Left ventricle myocardium superior (tissue), 1 donor: ENCODE results near the gene LAMA3. TPM values are rescaled to one million over a fixed set of nuclear protein-coding genes. Genes with fewer than 3 reads are reported as not detected.

ENCODE experiments used
- ATAC-seq: fragments of 200-7000 bp; cut with Tn5 transposase; one replicate; pipeline ENCODE4 v1.9.1; 2020; ENCODE audit warnings: mild to moderate bottlenecking, moderate library complexity
- DNase-seq: peaks from one replicate; pipeline ENCODE4 v3.0.0-alpha.2; 2020
- intact Hi-C: fragments of 100-400 bp; cut with micrococcal nuclease; formaldehyde crosslinking; loops from one replicate; pipeline ENCODE4 v1.11.0; 2022
- total RNA-seq: library from RNA; stranded (reverse); fragmentation: NEBNext Ultra II Directional; extraction: Animal tissue kit (Norgen Biotek cat#: 25700); gene quantifications from one replicate; pipeline ENCODE4 v1.2.1, GENCODE V29; 2021
- donor health status: DM: no; HTN: yes; CAD: no; lungs with severe emphysema.

Gene LAMA3
- total RNA-seq, 1 donor from 2014 or later = 3.4 TPM

GRCh38 chr18:23833714-23834113 lies 144.5 kb downstream of the LAMA3 start:
- DNase-seq = no peak
- no peak for ATAC-seq
- intact Hi-C loops = no loop called here

- ATAC-seq (no peak), DNase-seq (no peak)
- intact Hi-C loops = no loop called here
These were observed 145.8 kb downstream of the LAMA3 start for GRCh38 chr18:23835091-23835490.

GRCh38 chr18:23835506-23835905 lies 146.3 kb downstream of the LAMA3 start:
- intact Hi-C loops = no loop called here
- DNase-seq (no peak), ATAC-seq (no peak)

GRCh38 chr18:23837591-23837990 lies 148.3 kb downstream of the LAMA3 start:
- ATAC-seq (peak; percentile 80), DNase-seq (peak; percentile 34)
- intact Hi-C loops = no loop called here

GRCh38 chr18:23838233-23838632 lies 149.0 kb downstream of the LAMA3 start:
- ATAC-seq (peak; percentile 81), DNase-seq (no peak)
- intact Hi-C loops = no loop called here

- intact Hi-C loops = no loop called here
- ATAC-seq (no peak), DNase-seq (no peak)
These were observed 149.6 kb downstream of the LAMA3 start for GRCh38 chr18:23838801-23839366.

GRCh38 chr18:23842305-23842704 lies 153.1 kb downstream of the LAMA3 start:
- no peak for DNase-seq
- intact Hi-C loops = no loop called here
- no peak for ATAC-seq

- no peak for ATAC-seq
- DNase-seq = no peak
- intact Hi-C loops = no loop called here
These were observed 155.9 kb downstream of the LAMA3 start for GRCh38 chr18:23844991-23845680.

- ATAC-seq (no peak), DNase-seq (no peak)
- intact Hi-C loops = no loop called here
These were observed 156.9 kb downstream of the LAMA3 start for GRCh38 chr18:23845988-23846630.

- intact Hi-C loops = no loop called here
- ATAC-seq (no peak), DNase-seq (no peak)
These were observed 158.2 kb downstream of the LAMA3 start for GRCh38 chr18:23847321-23847986.

- DNase-seq (no peak), ATAC-seq (no peak)
- intact Hi-C loops = no loop called here
These were observed 159.9 kb downstream of the LAMA3 start for GRCh38 chr18:23849141-23849540.

- DNase-seq (no peak), ATAC-seq (no peak)
- intact Hi-C loops = no loop called here
These were observed 161.0 kb downstream of the LAMA3 start for GRCh38 chr18:23850215-23850614.

- no peak for ATAC-seq
These were observed 162.3 kb downstream of the LAMA3 start for GRCh38 chr18:23851470-23852002.

GRCh38 chr18:23852236-23853045 lies 163.2 kb downstream of the LAMA3 start:
- intact Hi-C loops = no loop called here
- no peak for ATAC-seq

More at GRCh38 chr18:23851470-23852002, 162.3 kb downstream of the LAMA3 start:
- no peak for DNase-seq
- intact Hi-C loops = no loop called here

GRCh38 chr18:23853448-23854195 lies 164.4 kb downstream of the LAMA3 start:
- intact Hi-C loops = no loop called here
- ATAC-seq = no peak
- DNase-seq = no peak

More at GRCh38 chr18:23852236-23853045, 163.2 kb downstream of the LAMA3 start:
- DNase-seq = no peak

- intact Hi-C loops = no loop called here
- no peak for DNase-seq
- ATAC-seq = no peak
These were observed 166.5 kb downstream of the LAMA3 start for GRCh38 chr18:23855721-23856120.

- DNase-seq = no peak
- intact Hi-C loops = no loop called here
- no peak for ATAC-seq
These were observed 167.4 kb downstream of the LAMA3 start for GRCh38 chr18:23856466-23857163.

GRCh38 chr18:23857164-23857552 lies 167.9 kb downstream of the LAMA3 start:
- ATAC-seq (no peak), DNase-seq (no peak)
- intact Hi-C loops = no loop called here
